SW480 (cell line): ENCODE data around the gene SMG6.

Experiments
- DNase-seq: peaks from one replicate; pipeline ENCODE4 v3.0.0-alpha.2; 2016; ENCODE audit warnings: low spot score

The SMG6 gene

GRCh38 chr17:2047590-2047989 lies 256.0 kb downstream of the SMG6 start:
- DNase-seq, result no peak

- no peak for DNase-seq
Measured at GRCh38 chr17:2044263-2044894, 259.2 kb downstream of the SMG6 start.

GRCh38 chr17:2043785-2044184 lies 259.8 kb downstream of the SMG6 start:
- DNase-seq, result no peak

- DNase-seq, result no peak
Measured at GRCh38 chr17:2042933-2043332, 260.7 kb downstream of the SMG6 start.

- DNase-seq, result peak; percentile 44
Measured at GRCh38 chr17:2042390-2042847, 261.2 kb downstream of the SMG6 start.

- peak; percentile 93 for DNase-seq
Measured at GRCh38 chr17:2041561-2042389, 261.8 kb downstream of the SMG6 start, which contains the start of gene OVCA2. Gene OVCA2, plus strand, starts transcription at chr17:2042022. Its CDS starts 26 bp downstream, at chr17:2042048.

- no peak for DNase-seq
Measured at GRCh38 chr17:2040942-2041560, 262.5 kb downstream of the SMG6 start.

GRCh38 chr17:2040219-2040827 lies 263.3 kb downstream of the SMG6 start:
- DNase-seq, result no peak

GRCh38 chr17:2037155-2037554 lies 266.4 kb downstream of the SMG6 start:
- no peak for DNase-seq

- DNase-seq, result no peak
Measured at GRCh38 chr17:2035541-2036488, 267.8 kb downstream of the SMG6 start.

GRCh38 chr17:2034806-2035540 lies 268.6 kb downstream of the SMG6 start:
- no peak for DNase-seq

- DNase-seq, result no peak
Measured at GRCh38 chr17:2034157-2034556, 269.4 kb downstream of the SMG6 start.

- no peak for DNase-seq
Measured at GRCh38 chr17:2033153-2033552, 270.4 kb downstream of the SMG6 start.

GRCh38 chr17:2030779-2031163 lies 272.8 kb downstream of the SMG6 start:
- no peak for DNase-seq

- DNase-seq, result peak; percentile 95
Measured at GRCh38 chr17:2029911-2030778, 273.4 kb downstream of the SMG6 start, which contains the start of gene DPH1. Gene DPH1, plus strand, starts transcription at chr17:2030153. Its CDS starts 17 bp downstream, at chr17:2030170.

- DNase-seq, result no peak
Measured at GRCh38 chr17:2028737-2029136, 274.8 kb downstream of the SMG6 start.

- no peak for DNase-seq
Measured at GRCh38 chr17:2028234-2028614, 275.4 kb downstream of the SMG6 start.

- no peak for DNase-seq
Measured at GRCh38 chr17:2027528-2028233, 275.9 kb downstream of the SMG6 start.
